Trophoblast cell (in vitro differentiated cells and primary cell): ENCODE results near the gene GPR179.
A peak's percentile ranks its signal among the peaks of the same experiment; 100 is the strongest.

ENCODE experiments used
- DNase-seq, 2 donors: peaks; one replicate each; pipeline ENCODE4 v3.0.0-alpha.2; 2016
- H2AFZ ChIP-seq: 2 replicates; pipeline ENCODE4 v1.6.1; 2013; ENCODE audit warnings: low read length, moderate library complexity, mild to moderate bottlenecking; ENCODE audit not compliant: insufficient read depth, poor library complexity
- H2AK5ac ChIP-seq: 2 replicates; pipeline ENCODE4 v1.6.1; 2013; ENCODE audit warnings: mild to moderate bottlenecking, low read length
- H2BK120ac ChIP-seq: 2 replicates; pipeline ENCODE4 v1.6.1; 2013; ENCODE audit warnings: low read length, mild to moderate bottlenecking, moderate library complexity; ENCODE audit not compliant: insufficient read depth, poor library complexity
- H2BK12ac ChIP-seq: 2 replicates; pipeline ENCODE4 v1.6.1; 2013; ENCODE audit warnings: mild to moderate bottlenecking, low read length, moderate library complexity
- H2BK5ac ChIP-seq: 2 replicates; pipeline ENCODE4 v1.6.1; 2013; ENCODE audit warnings: low read length, low read depth, moderate library complexity, mild to moderate bottlenecking; ENCODE audit not compliant: poor library complexity
- H3K14ac ChIP-seq: 2 replicates; pipeline ENCODE4 v1.6.1; 2013; ENCODE audit warnings: mild to moderate bottlenecking, low read length
- H3K18ac ChIP-seq: 2 replicates; pipeline ENCODE4 v1.6.1; 2013; ENCODE audit warnings: mild to moderate bottlenecking, low read length
- H3K23ac ChIP-seq: 2 replicates; pipeline ENCODE4 v1.6.1; 2013; ENCODE audit warnings: low read length
- H3K27ac ChIP-seq: 2 replicates; pipeline ENCODE4 v1.5.1; 2013; ENCODE audit warnings: low read depth, mild to moderate bottlenecking, inconsistent platforms, low read length, moderate library complexity
- H3K27me3 ChIP-seq: 2 replicates; pipeline ENCODE4 v1.6.1; 2013; ENCODE audit warnings: inconsistent platforms, mild to moderate bottlenecking, low read length, moderate library complexity; ENCODE audit not compliant: insufficient read depth
- H3K36me3 ChIP-seq, 2 experiments: 1 replicate in 1 of 2; 2 replicates in 1 of 2; pipeline ENCODE4 v1.6.1; 2013; ENCODE audit warnings: low read length in 2 of 2, mild to moderate bottlenecking in 2 of 2, moderate library complexity in 1 of 2; ENCODE audit not compliant: insufficient read depth in 2 of 2, control insufficient read depth in 1 of 2
- H3K4ac ChIP-seq: 2 replicates; pipeline ENCODE4 v1.6.1; 2013; ENCODE audit warnings: low read depth, mild to moderate bottlenecking, low read length, moderate library complexity
- H3K4me1 ChIP-seq, 2 experiments: 1 replicate in 1 of 2; 2 replicates in 1 of 2; pipeline ENCODE4 v1.6.1; 2013; ENCODE audit warnings: low read length in 2 of 2, mild to moderate bottlenecking in 2 of 2, moderate library complexity in 1 of 2; ENCODE audit not compliant: insufficient read depth in 2 of 2, control insufficient read depth in 1 of 2
- H3K4me2 ChIP-seq: 2 replicates; pipeline ENCODE4 v1.6.1; 2013; ENCODE audit warnings: inconsistent platforms, mild to moderate bottlenecking, low read length, moderate library complexity
- H3K4me3 ChIP-seq: 2 replicates; pipeline ENCODE4 v1.5.1; 2013; ENCODE audit warnings: mild to moderate bottlenecking, low read depth, low read length, inconsistent platforms
- H3K79me1 ChIP-seq: one replicate; pipeline ENCODE4 v1.6.1; 2013; ENCODE audit warnings: low read length
- H3K79me2 ChIP-seq: 2 replicates; pipeline ENCODE4 v1.6.1; 2013; ENCODE audit warnings: low read length, mild to moderate bottlenecking; ENCODE audit not compliant: control insufficient read depth, insufficient read depth, poor library complexity
- H3K9ac ChIP-seq: 2 replicates; pipeline ENCODE4 v1.6.1; 2013; ENCODE audit warnings: mild to moderate bottlenecking, low read length
- H3K9me3 ChIP-seq: 2 replicates; pipeline ENCODE4 v1.6.1; 2013; ENCODE audit warnings: low read depth, mild to moderate bottlenecking, control low read depth, inconsistent platforms, low read length; ENCODE audit not compliant: insufficient read depth
- H4K12ac ChIP-seq: 2 replicates; pipeline ENCODE4 v1.6.1; 2013; ENCODE audit warnings: low read depth, mild to moderate bottlenecking, low read length, moderate library complexity
- H4K8ac ChIP-seq: 2 replicates; pipeline ENCODE4 v1.6.1; 2013; ENCODE audit warnings: low read depth, mild to moderate bottlenecking, low read length, moderate library complexity
- H4K91ac ChIP-seq: one replicate; pipeline ENCODE4 v1.6.1; 2013; ENCODE audit warnings: low read depth, mild to moderate bottlenecking, low read length, moderate library complexity
- WGBS: extraction: QIAGEN DNeasy Blood & Tissue Kit; methylation state at CpG from one replicate; pipeline ENCODE4 v1.1.7; 2013; ENCODE audit warnings: missing lambda C conversion rate; ENCODE audit not compliant: insufficient read length, insufficient coverage; ENCODE audit errors: extremely low coverage; 5-methylcytosine and 5-hydroxymethylcytosine counted together

The GPR179 gene

DNA sequence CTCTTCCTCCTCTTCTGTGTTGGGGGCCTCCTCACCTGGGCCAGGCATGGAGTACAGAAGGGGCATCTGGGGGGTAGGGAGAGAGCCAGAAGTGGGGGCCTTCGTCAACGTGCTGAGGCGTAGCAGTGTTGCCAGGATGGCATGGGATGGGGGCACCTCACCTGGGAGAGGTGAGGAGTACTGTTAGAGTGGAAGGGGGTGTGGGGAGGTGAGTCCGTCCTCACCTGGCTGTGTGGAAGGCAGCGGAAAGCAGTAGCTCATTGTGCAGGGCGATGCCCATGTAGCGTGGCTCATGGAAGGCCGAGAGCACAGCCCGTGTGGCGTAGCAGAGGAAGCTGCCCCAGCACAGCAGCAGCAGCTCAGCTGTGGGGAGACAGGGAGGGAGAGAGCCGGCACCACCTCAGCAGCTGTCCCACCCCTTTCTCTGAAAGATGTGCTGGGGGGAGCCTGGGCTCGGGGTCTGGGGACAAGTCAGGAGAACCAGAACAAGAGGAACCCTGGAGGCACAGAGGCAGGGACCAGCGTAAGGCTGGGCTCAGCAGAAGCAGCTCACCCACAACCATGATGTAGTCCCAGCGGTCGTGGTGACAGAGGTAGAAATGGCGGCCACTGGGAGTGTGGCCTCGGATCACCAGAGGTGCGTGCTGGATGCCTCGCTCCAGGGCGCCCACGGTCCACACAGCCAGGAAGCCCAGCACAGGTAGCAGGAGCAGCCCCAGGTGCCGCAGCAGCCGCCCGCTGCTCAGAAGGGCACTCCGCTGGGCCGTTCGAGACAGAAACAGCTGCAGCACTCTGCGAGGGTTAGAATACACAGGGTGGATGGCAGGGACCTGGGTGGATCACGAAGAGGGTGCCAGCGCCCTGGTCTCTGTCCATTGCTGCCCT lies 9.0 kb downstream of the GPR179 start:
- Histone ChIP-seq H3K27me3 (no peaks in the 10 kb centered on the region), H3K36me3 (no peaks in the 10 kb centered on the region), H3K9ac (no peak overlapping the region), H3K79me1 (no peaks in the 10 kb centered on the region), H3K27ac (no peak overlapping the region), H4K91ac (no peak overlapping the region), H3K14ac (no peak overlapping the region), H3K4me1 (no peaks in the 10 kb centered on the region), H3K79me2 (no peaks in the 10 kb centered on the region), H2BK12ac (no peak overlapping the region), H2BK5ac (no peak overlapping the region), H4K8ac (no peak overlapping the region), H3K18ac (no peak overlapping the region), H3K9me3 (peaks cover 2% of the 10 kb centered on the region), H2AFZ (no peak overlapping the region), H3K4me2 (no peak overlapping the region), H4K12ac (no peak overlapping the region), H3K4ac (no peak overlapping the region), H3K4me3 (no peak overlapping the region), H2BK120ac (no peak overlapping the region), H3K23ac (no peak overlapping the region), H2AK5ac (no peak overlapping the region)
- no CpG with 5 or more reads among the region's 30 CpGs for WGBS
- no peak for DNase-seq

DNA sequence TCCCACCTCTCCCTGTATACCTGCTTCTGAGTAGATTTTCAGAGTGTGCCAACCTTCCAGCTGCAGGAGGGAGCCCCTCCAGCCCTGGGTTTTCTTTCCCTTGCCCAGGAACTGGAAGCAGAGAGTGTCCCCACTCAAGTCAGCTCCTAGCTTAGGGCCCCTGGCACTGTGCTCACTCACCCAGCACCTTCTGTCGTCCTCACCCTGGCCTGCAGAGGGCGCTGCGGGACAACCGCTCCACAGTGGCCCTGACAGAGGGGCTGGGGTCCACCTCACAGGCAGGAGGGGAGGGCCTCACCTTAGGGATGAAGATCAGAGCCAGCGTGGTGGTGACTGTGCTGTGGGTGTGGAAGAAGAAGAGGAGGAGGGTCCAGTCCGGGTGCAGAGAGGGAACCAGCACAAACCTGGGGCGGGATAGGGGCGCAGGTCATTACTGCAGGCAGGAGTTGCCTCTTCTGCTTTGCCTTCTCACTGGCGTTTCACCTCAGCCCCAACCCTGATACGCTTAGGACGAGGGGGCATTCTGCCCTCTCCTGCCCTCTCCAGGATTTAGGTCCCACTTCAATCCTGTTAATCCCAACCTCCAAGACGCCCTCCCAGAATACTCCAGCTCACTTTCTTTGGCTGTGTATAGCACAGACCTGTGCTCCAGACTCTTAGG lies 10.0 kb downstream of the GPR179 start:
- Histone ChIP-seq H3K79me1 (no peaks in the 10 kb centered on the region), H3K9me3 (peaks cover 2% of the 10 kb centered on the region), H3K23ac (no peak overlapping the region), H2BK12ac (no peak overlapping the region), H2BK120ac (no peak overlapping the region), H3K27ac (no peak overlapping the region), H3K4ac (no peak overlapping the region), H3K27me3 (no peaks in the 10 kb centered on the region), H4K91ac (no peak overlapping the region), H3K9ac (no peak overlapping the region), H4K12ac (no peak overlapping the region), H2AFZ (no peak overlapping the region), H2AK5ac (no peak overlapping the region), H3K79me2 (no peaks in the 10 kb centered on the region), H3K4me3 (no peak overlapping the region), H4K8ac (no peak overlapping the region), H3K14ac (no peak overlapping the region), H3K18ac (no peak overlapping the region), H2BK5ac (no peak overlapping the region), H3K4me1 (no peaks in the 10 kb centered on the region), H3K4me2 (no peak overlapping the region), H3K36me3 (no peaks in the 10 kb centered on the region)
- no CpG with 5 or more reads among the region's 12 CpGs for WGBS
- peak in 1 of 2 donors; percentile 30 for DNase-seq

DNA sequence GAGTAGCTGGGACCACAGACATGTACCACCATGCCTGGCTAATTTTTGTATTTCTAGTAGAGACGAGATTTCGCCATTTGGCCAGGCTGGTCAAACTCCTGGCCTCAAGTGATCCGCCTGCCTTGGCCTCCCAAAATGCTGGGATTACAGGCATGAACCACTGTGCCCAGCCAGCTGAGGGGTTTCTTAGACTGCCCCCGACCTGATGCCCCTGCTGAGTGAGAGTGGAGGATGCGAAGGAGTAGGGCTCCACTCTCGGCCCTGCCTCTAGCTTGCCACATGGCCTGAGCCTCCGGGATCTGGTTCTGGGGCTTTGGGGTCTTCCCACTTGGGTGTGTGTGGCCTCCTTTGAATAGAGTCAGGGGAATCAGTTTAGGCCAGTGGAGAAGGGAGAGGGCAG lies 11.0 kb downstream of the GPR179 start:
- Histone ChIP-seq H4K91ac (no peak overlapping the region), H3K79me1 (no peaks in the 10 kb centered on the region), H3K4me3 (no peak overlapping the region), H3K27me3 (no peaks in the 10 kb centered on the region), H3K14ac (no peak overlapping the region), H2BK120ac (no peak overlapping the region), H2AFZ (no peak overlapping the region), H3K18ac (no peak overlapping the region), H2BK12ac (no peak overlapping the region), H3K36me3 (no peaks in the 10 kb centered on the region), H3K23ac (no peak overlapping the region), H3K9me3 (peaks cover 2% of the 10 kb centered on the region), H3K4me2 (no peak overlapping the region), H2BK5ac (no peak overlapping the region), H4K8ac (no peak overlapping the region), H3K4ac (no peak overlapping the region), H3K27ac (no peak overlapping the region), H4K12ac (no peak overlapping the region), H3K79me2 (no peaks in the 10 kb centered on the region), H3K4me1 (no peaks in the 10 kb centered on the region), H2AK5ac (no peak overlapping the region), H3K9ac (no peak overlapping the region)
- WGBS = no CpG with 5 or more reads among the region's 7 CpGs
- no peak for DNase-seq

DNA sequence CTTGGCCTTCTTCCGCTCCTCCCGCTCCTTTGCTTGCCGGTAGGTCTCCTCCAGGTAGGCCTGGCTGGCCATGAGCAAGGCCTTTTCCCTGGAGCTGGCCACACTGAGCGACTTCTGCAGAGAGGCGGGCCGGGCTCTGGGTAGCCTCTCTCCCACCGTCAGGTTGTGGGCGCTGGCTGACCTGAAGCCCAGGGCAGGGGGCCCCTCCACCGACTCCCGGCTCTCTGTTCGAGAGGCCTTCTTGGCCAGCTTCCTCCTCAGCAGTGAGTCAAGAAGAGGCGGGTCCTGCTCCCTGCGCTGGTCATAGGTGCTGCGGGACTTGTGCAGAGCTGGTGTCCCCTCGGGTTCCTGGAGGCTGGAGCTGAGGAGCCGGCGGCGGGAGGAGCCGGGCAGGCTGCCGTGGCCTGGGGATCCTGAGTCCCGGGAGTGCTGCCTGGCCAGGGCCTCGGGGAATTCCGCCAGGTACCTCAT lies 12.8 kb downstream of the GPR179 start:
- Histone ChIP-seq H3K18ac (no peak overlapping the region), H3K4ac (no peak overlapping the region), H3K27me3 (no peaks in the 10 kb centered on the region), H2BK12ac (no peak overlapping the region), H3K4me1 (no peaks in the 10 kb centered on the region), H3K79me2 (no peaks in the 10 kb centered on the region), H3K23ac (no peak overlapping the region), H2AFZ (no peak overlapping the region), H3K27ac (no peak overlapping the region), H3K9ac (no peak overlapping the region), H2BK120ac (no peak overlapping the region), H3K9me3 (peaks cover 2% of the 10 kb centered on the region), H3K4me3 (no peak overlapping the region), H3K14ac (no peak overlapping the region), H2BK5ac (no peak overlapping the region), H3K4me2 (no peak overlapping the region), H4K91ac (no peak overlapping the region), H4K12ac (no peak overlapping the region), H3K79me1 (no peaks in the 10 kb centered on the region), H4K8ac (no peak overlapping the region), H3K36me3 (no peaks in the 10 kb centered on the region), H2AK5ac (no peak overlapping the region)
- DNase-seq = no peak
- no CpG with 5 or more reads among the region's 23 CpGs for WGBS
